ENCODE measurements around the gene CHCHD1.

Gene CHCHD1

DNA sequence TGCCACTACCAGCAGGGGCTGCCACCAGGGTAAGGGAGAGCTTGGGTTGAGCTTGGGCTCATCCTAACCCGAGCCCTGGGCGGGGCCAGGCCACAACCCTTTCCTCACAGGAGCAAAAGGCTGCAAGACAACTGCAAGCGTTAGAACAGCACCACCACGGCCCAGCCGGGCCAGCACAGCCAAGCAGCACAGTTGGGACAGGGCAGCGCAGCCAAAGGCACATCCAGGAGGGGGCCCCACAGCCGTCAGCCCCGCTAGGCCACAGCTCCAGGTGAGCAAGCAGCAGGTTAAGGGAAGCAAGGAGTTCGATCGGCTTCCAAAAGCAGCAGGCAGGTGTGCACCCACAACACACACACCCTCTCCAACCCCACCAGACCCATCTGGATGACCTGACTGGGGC lies 36.6 kb downstream of the CHCHD1 start:
- no peak overlapping the region for H3K4me2 ChIP-seq (ENCODE audit: low read depth, low read length, poor library complexity, severe bottlenecking)
- H3K27me3 ChIP-seq (ENCODE audit: insufficient read depth, low read length, poor library complexity, severe bottlenecking): no peaks in the 10 kb centered on the region
- H3F3A ChIP-seq (ENCODE audit: low read depth): 0 out of 2 replicates have a peak, but pooled peaks cover 2% of the 10 kb centered on the region
- H4K20me1 ChIP-seq (ENCODE audit: insufficient read depth, low read length, poor library complexity, severe bottlenecking): no peaks in the 10 kb centered on the region
- H3K9ac ChIP-seq (ENCODE audit: low read depth, low read length, poor library complexity, severe bottlenecking): no peak overlapping the region
- H2AFZ ChIP-seq (ENCODE audit: low read length): no peak overlapping the region
- H3K4me1 ChIP-seq (ENCODE audit: insufficient read depth, low read length, poor library complexity, severe bottlenecking): no peaks in the 10 kb centered on the region
- peaks cover 64% of the 10 kb centered on the region; the same call in 1 of the 2 replicates for H3K36me3 ChIP-seq (ENCODE audit: insufficient read depth, low read length)
- no peak for TF ChIP-seq EZH2phosphoT487 (IDR thresholded peaks at IDR 0.05; ENCODE audit: borderline replicate concordance)
- TF ChIP-seq, protein P1, sequence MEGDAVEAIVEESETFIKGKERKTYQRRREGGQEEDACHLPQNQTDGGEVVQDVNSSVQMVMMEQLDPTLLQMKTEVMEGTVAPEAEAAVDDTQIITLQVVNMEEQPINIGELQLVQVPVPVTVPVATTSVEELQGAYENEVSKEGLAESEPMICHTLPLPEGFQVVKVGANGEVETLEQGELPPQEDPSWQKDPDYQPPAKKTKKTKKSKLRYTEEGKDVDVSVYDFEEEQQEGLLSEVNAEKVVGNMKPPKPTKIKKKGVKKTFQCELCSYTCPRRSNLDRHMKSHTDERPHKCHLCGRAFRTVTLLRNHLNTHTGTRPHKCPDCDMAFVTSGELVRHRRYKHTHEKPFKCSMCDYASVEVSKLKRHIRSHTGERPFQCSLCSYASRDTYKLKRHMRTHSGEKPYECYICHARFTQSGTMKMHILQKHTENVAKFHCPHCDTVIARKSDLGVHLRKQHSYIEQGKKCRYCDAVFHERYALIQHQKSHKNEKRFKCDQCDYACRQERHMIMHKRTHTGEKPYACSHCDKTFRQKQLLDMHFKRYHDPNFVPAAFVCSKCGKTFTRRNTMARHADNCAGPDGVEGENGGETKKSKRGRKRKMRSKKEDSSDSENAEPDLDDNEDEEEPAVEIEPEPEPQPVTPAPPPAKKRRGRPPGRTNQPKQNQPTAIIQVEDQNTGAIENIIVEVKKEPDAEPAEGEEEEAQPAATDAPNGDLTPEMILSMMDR (conservative IDR thresholded peaks at IDR 0.05; ENCODE audit: low read length): no peak
- H3K4me3 ChIP-seq (ENCODE audit: low read length, poor library complexity, severe bottlenecking): no peak overlapping the region
- no peaks in the 10 kb centered on the region for H3K79me2 ChIP-seq (ENCODE audit: insufficient read depth, low read length)
- no peaks in the 10 kb centered on the region for H3K9me3 ChIP-seq (ENCODE audit: insufficient read depth, low read depth, low read length)
- H3K9me2 ChIP-seq (replicated peaks; ENCODE audit: low read depth, low read length): no peaks in the 10 kb centered on the region

DNA sequence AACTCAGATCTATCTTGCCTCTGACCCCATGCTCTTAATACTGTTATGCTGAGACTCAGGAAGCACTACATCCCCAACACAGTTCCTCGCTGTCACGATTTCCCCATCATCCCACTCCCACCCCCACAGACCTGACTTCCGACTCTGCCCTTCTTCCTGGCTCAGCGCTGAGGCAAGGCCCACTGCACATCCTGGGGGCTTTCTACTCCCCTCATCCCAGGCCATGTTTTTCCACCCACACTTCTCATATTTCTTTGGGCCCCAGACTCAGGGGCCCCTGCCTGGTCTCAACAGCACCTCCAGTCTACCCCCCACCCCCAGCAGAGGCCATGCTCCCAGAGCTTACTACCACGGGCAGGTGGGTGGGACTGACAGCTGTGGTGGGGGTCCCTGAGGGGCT lies 37.2 kb downstream of the CHCHD1 start:
- no peak overlapping the region for H3K4me3 ChIP-seq (ENCODE audit: low read length, poor library complexity, severe bottlenecking)
- no peaks in the 10 kb centered on the region for H4K20me1 ChIP-seq (ENCODE audit: insufficient read depth, low read length, poor library complexity, severe bottlenecking)
- no peaks in the 10 kb centered on the region for H3K79me2 ChIP-seq (ENCODE audit: insufficient read depth, low read length)
- peaks cover 64% of the 10 kb centered on the region; the same call in 1 of the 2 replicates for H3K36me3 ChIP-seq (ENCODE audit: insufficient read depth, low read length)
- H3K4me2 ChIP-seq (ENCODE audit: low read depth, low read length, poor library complexity, severe bottlenecking): no peak overlapping the region
- H3K27me3 ChIP-seq (ENCODE audit: insufficient read depth, low read length, poor library complexity, severe bottlenecking): no peaks in the 10 kb centered on the region
- TF ChIP-seq, protein P1 (conservative IDR thresholded peaks at IDR 0.05; ENCODE audit: low read length): no peak
- TF ChIP-seq EZH2phosphoT487 (IDR thresholded peaks at IDR 0.05; ENCODE audit: borderline replicate concordance): no peak
- 0 out of 2 replicates have a peak, but pooled peaks cover 2% of the 10 kb centered on the region for H3F3A ChIP-seq (ENCODE audit: low read depth)
- H3K9me2 ChIP-seq (replicated peaks; ENCODE audit: low read depth, low read length): no peaks in the 10 kb centered on the region
- no peaks in the 10 kb centered on the region for H3K9me3 ChIP-seq (ENCODE audit: insufficient read depth, low read depth, low read length)
- no peak overlapping the region for H2AFZ ChIP-seq (ENCODE audit: low read length)
- H3K9ac ChIP-seq (ENCODE audit: low read depth, low read length, poor library complexity, severe bottlenecking): no peak overlapping the region
- no peaks in the 10 kb centered on the region for H3K4me1 ChIP-seq (ENCODE audit: insufficient read depth, low read length, poor library complexity, severe bottlenecking)

DNA sequence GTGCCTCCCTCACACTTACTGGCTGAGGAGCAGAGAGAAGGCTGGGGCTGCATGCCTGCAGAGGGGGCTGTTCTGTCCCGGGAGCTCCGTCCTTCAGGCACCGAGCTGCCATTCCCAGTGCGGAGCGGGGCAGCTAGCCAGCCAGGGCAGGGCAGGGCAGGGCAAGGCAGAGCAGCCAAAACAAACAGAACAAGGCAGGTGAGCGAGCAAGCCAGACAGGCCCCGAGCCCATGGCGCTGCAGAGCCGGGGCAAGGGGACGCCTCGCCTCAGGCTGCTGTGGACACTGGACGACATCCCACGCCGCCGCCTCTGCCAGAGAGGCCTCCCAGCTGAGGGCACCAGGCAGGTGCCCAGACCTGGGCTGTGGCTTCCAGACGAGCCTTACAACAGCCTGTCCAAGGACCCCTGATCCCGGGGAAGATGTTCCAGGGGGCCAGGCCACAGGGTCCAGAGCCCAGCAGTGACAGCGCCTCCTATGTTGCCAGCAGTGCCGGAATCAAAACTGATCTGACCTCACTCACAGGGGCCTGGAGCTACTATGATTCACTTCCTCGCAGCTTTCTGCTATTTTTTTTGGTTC lies 37.8 kb downstream of the CHCHD1 start:
- H3K4me3 ChIP-seq (ENCODE audit: low read length, poor library complexity, severe bottlenecking): no peak overlapping the region
- H3F3A ChIP-seq (ENCODE audit: low read depth): 0 out of 2 replicates have a peak, but pooled peaks cover 2% of the 10 kb centered on the region
- no peaks in the 10 kb centered on the region for H3K79me2 ChIP-seq (ENCODE audit: insufficient read depth, low read length)
- peaks cover 70% of the 10 kb centered on the region; the same call in 1 of the 2 replicates for H3K36me3 ChIP-seq (ENCODE audit: insufficient read depth, low read length)
- H3K4me1 ChIP-seq (ENCODE audit: insufficient read depth, low read length, poor library complexity, severe bottlenecking): no peaks in the 10 kb centered on the region
- H3K27me3 ChIP-seq (ENCODE audit: insufficient read depth, low read length, poor library complexity, severe bottlenecking): no peaks in the 10 kb centered on the region
- H3K9me2 ChIP-seq (replicated peaks; ENCODE audit: low read depth, low read length): no peaks in the 10 kb centered on the region
- no peaks in the 10 kb centered on the region for H3K9me3 ChIP-seq (ENCODE audit: insufficient read depth, low read depth, low read length)
- no peak overlapping the region for H3K9ac ChIP-seq (ENCODE audit: low read depth, low read length, poor library complexity, severe bottlenecking)
- no peaks in the 10 kb centered on the region for H4K20me1 ChIP-seq (ENCODE audit: insufficient read depth, low read length, poor library complexity, severe bottlenecking)
- TF ChIP-seq EZH2phosphoT487 (IDR thresholded peaks at IDR 0.05; ENCODE audit: borderline replicate concordance): no peak
- TF ChIP-seq, protein P1 (conservative IDR thresholded peaks at IDR 0.05; ENCODE audit: low read length): no peak
- H3K4me2 ChIP-seq (ENCODE audit: low read depth, low read length, poor library complexity, severe bottlenecking): no peak overlapping the region
- no peak overlapping the region for H2AFZ ChIP-seq (ENCODE audit: low read length)

Measured in Loucy (cell line).